Testis (tissue), 5 donors: ENCODE measurements around the gene LRRC73. TPM values are rescaled to one million over a fixed set of nuclear protein-coding genes. Genes with fewer than 3 reads are reported as not detected.
A peak's percentile ranks its signal among the peaks of the same experiment; 100 is the strongest.
"Not testable (repeated sequence)": the region's sequence is repeated elsewhere in the genome, so short reads cannot be mapped to it uniquely, and the experiment has no call there.

ENCODE experiments used
- DNase-seq: peaks from one replicate; pipeline ENCODE4 v3.0.0-alpha.2; 2019
- H3K27ac ChIP-seq, 2 donors: fragments of 200-600 bp; sonication (generic); one replicate each; pipeline ENCODE4 v1.5.1; 2019
- H3K27me3 ChIP-seq: fragments of 200-600 bp; sonication (generic); one replicate; pipeline ENCODE4 v1.5.1; 2019
- H3K36me3 ChIP-seq: fragments of 200-600 bp; sonication (generic); one replicate; pipeline ENCODE4 v1.5.1; 2017; ENCODE audit warnings: low read depth; ENCODE audit errors: missing control alignments
- H3K4me1 ChIP-seq: fragments of 200-600 bp; sonication (generic); one replicate; pipeline ENCODE4 v1.5.1; 2019
- H3K4me3 ChIP-seq, 2 donors: fragments of 200-600 bp; sonication (generic); one replicate each; pipeline ENCODE4 v1.5.1; 2017 to 2019
- H3K9me3 ChIP-seq: fragments of 200-600 bp; sonication (generic); one replicate; pipeline ENCODE4 v1.5.1; 2017
- CTCF ChIP-seq, 3 experiments: fragments of 450-650 bp in 2 of 3; fragments of 200-600 bp in 1 of 3; sonication (generic) in 1 of 3; IDR thresholded peaks; one replicate each; pipeline ENCODE4 v1.5.1; 2016 to 2019; ENCODE audit warnings: antibody characterized with exemption in 3 of 3, mild to moderate bottlenecking in 2 of 3, moderate library complexity in 1 of 3
- POLR2A ChIP-seq: fragments of 450-650 bp; IDR thresholded peaks from one replicate; pipeline ENCODE4 v1.6.1; 2017; ENCODE audit warnings: antibody characterized with exemption, mild to moderate bottlenecking, moderate library complexity
- WGBS, 2 donors: methylation state at CpG; one replicate each; pipeline ENCODE4 v1.1.5; 2018; 5-methylcytosine and 5-hydroxymethylcytosine counted together
- intact Hi-C: fragments of 100-400 bp; cut with DNase I; formaldehyde crosslinking; loops from one replicate; pipeline ENCODE4 v1.15.1; 2023; ENCODE audit warnings: low total_unique reads
- long read RNA-seq, 2 donors: transcript quantifications; one replicate each; lab custom pipeline, GENCODE V29; 2026
- polyA plus RNA-seq: library from polyadenylated mRNA; stranded (reverse); fragments of 350-450 nt; fragmentation: Illumina TruSeq; extraction: RNeasy Lipid Tissue Mini Kit (QIAGEN cat#74804); gene quantifications from one replicate; pipeline ENCODE4 v1.2.3, GENCODE V29; 2014; ENCODE audit warnings: low read depth, low replicate concordance; ENCODE audit not compliant: insufficient read depth
- total RNA-seq, 2 donors: library from RNA; depleted of rRNA; stranded (reverse); fragments of >200 nt; gene quantifications; one replicate each; pipeline ENCODE4 v1.2.3, GENCODE V29; 2016

LRRC73 gene, protein sequence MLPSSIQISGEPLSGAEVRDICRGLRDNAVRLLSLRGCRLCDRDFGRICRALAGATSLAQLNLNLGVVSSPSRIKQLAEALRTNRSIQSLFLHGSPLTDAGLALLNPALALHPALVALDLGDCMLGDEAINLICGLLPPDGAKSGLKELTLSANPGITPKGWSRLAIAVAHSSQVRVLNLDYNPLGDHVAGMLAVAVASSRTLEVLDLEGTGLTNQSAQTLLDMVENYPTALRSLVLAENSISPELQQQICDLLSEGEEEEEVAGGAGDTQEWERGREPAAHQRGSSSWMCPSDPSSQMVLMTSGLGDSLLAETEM
- total RNA-seq (10 to 100 TPM; 20.1 to 29.3 TPM), polyA plus RNA-seq (50.6 TPM)
- long read RNA-seq, donor 1, partial matches to known transcripts: 0 of 4 reads
- long read RNA-seq, donor 1, other reads (novel, unspliced or antisense): 0 of 4 reads
- long read RNA-seq, donor 2, partial matches to known transcripts: 0 of 4 reads
- long read RNA-seq, donor 2, other reads (novel, unspliced or antisense): 0 of 4 reads

GRCh38 chr6:43509984-43510826 is at the start of gene LRRC73:
Gene LRRC73 (minus strand): TSS chr6:43510346. CDS start chr6:43509785, 561 bp downstream.
- Histone ChIP-seq H3K36me3 (no peaks in the 10 kb centered on the region), H3K27ac (peak within 1 kb of the TSS; percentile 67 to 75), H3K4me1 (peaks cover 19% of the 10 kb centered on the region), H3K4me3 (peak within 1 kb of the TSS; percentile 74 to 76), H3K27me3 (no peaks in the 10 kb centered on the region), H3K9me3 (no peaks in the 10 kb centered on the region)
- WGBS, 2 donors: 5 to 10% methylated on average over 33 to 82 of the region's 96 CpGs
- DNase-seq: peak; percentile 91
- no peak for TF ChIP-seq CTCF (IDR thresholded peaks at IDR 0.05)
- no peak for TF ChIP-seq POLR2A
- intact Hi-C loops: loop anchor here (10.0 kb wide), 2 partner anchors 55 to 255 kb away; partner anchors contain the start of gene DLK2

- H3K9me3 ChIP-seq: no peaks in the 10 kb centered on the region
- no peaks in the 10 kb centered on the region for H3K27me3 ChIP-seq
- no peaks in the 10 kb centered on the region for H3K4me1 ChIP-seq
- intact Hi-C loops: no loop called here
- H3K4me3 ChIP-seq: no peak overlapping the region
- no peaks in the 10 kb centered on the region for H3K36me3 ChIP-seq
- DNase-seq: no peak
- TF ChIP-seq POLR2A: no peak
- H3K27ac ChIP-seq: no peak overlapping the region
Observed at GRCh38 chr6:43559328-43559727, 49.2 kb upstream of the LRRC73 start.

- H3K36me3 ChIP-seq, H3K4me3 ChIP-seq, DNase-seq, H3K4me1 ChIP-seq, H3K27me3 ChIP-seq, intact Hi-C loops, H3K27ac ChIP-seq, H3K9me3 ChIP-seq: not testable (repeated sequence)
- 97 to 99% methylated on average over 7 of the region's 7 CpGs for WGBS, 2 donors
Observed at GRCh38 chr6:43557620-43558019, 47.5 kb upstream of the LRRC73 start.

GRCh38 chr6:43547222-43547621 is 37.1 kb upstream of the LRRC73 start:
- H3K27me3 ChIP-seq: no peaks in the 10 kb centered on the region
- H3K4me1 ChIP-seq: no peaks in the 10 kb centered on the region
- no peak for DNase-seq
- WGBS, 2 donors: 83 to 93% methylated on average over 3 of the region's 3 CpGs
- no peaks in the 10 kb centered on the region for H3K9me3 ChIP-seq
- intact Hi-C loops: no loop called here
- H3K36me3 ChIP-seq: no peaks in the 10 kb centered on the region
- H3K4me3 ChIP-seq: no peak overlapping the region
- TF ChIP-seq CTCF (IDR thresholded peaks at IDR 0.05): no peak
- no peak for TF ChIP-seq POLR2A
- H3K27ac ChIP-seq: no peak overlapping the region

DNA sequence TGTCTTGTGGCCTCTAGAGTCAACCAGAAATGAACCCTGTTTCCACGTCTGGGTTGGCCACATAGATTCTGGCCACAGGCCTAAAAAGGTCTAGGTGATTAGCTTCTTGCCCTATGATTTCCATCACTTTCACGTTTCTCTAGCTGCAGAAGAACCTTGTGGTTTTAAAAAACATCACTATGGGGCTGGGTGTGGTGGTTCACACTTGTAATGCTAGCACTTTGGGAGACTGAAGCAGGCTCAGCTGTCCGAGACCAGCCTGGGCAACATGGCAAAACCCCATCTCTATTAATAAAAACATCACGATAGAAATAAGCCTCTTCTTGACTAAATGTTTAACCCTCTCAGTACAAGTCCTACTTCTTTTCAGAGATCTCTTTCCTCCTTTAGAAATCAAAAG is 34.3 kb upstream of the LRRC73 start:
- WGBS, 2 donors: 64 to 73% methylated on average over 4 of the region's 4 CpGs
- H3K36me3 ChIP-seq: no peaks in the 10 kb centered on the region
- no peak for DNase-seq
- H3K27me3 ChIP-seq: no peaks in the 10 kb centered on the region
- no peaks in the 10 kb centered on the region for H3K4me1 ChIP-seq
- H3K27ac ChIP-seq: no peak overlapping the region
- no peak overlapping the region for H3K4me3 ChIP-seq
- intact Hi-C loops: no loop called here
- TF ChIP-seq CTCF (IDR thresholded peaks at IDR 0.05) (no peak), POLR2A (no peak)
- H3K9me3 ChIP-seq: no peaks in the 10 kb centered on the region
